Fibroblast of villous mesenchyme (primary cell): ENCODE data around the gene DDX5. TPM values are rescaled to one million over a fixed set of nuclear protein-coding genes. Genes with fewer than 3 reads are reported as not detected.
A peak's percentile ranks its signal among the peaks of the same experiment; 100 is the strongest.
"Not testable (repeated sequence)": the region's sequence is repeated elsewhere in the genome, so short reads cannot be mapped to it uniquely, and the experiment has no call there.

Experiments used
- DNase-seq: peaks from one replicate; pipeline ENCODE4 v3.0.0-alpha.2; 2010; ENCODE audit warnings: low read depth
- H3K4me3 ChIP-seq: 2 replicates; pipeline ENCODE4 v1.5.1; 2011; ENCODE audit warnings: low read depth, mild to moderate bottlenecking, low read length
- CTCF ChIP-seq: IDR thresholded peaks from 2 replicates; pipeline ENCODE4 v1.5.1; 2012; ENCODE audit warnings: low read depth, mild to moderate bottlenecking, low read length; ENCODE audit not compliant: insufficient read depth
- total RNA-seq: library from RNA; depleted of rRNA; stranded (reverse); fragments of >200 nt; gene quantifications from 2 replicates; pipeline ENCODE4 v1.2.3, GENCODE V29; 2012

DDX5 gene
- total RNA-seq, 1 donor = 361 TPM

GRCh38 chr17:64488301-64488700 lies 17.8 kb downstream of the DDX5 start:
- no peak overlapping the region for H3K4me3 ChIP-seq
- TF ChIP-seq CTCF = no peak
- no peak for DNase-seq

GRCh38 chr17:64484380-64484779 lies 21.7 kb downstream of the DDX5 start:
- no peak overlapping the region for H3K4me3 ChIP-seq
- no peak for TF ChIP-seq CTCF
- no peak for DNase-seq

- no peak for DNase-seq
- TF ChIP-seq CTCF = no peak
These were observed 25.1 kb downstream of the DDX5 start for GRCh38 chr17:64480951-64481350.

GRCh38 chr17:64477849-64478248 lies 28.2 kb downstream of the DDX5 start:
- DNase-seq = peak; percentile 67

More at GRCh38 chr17:64480951-64481350, 25.1 kb downstream of the DDX5 start:
- H3K4me3 ChIP-seq = no peak overlapping the region

GRCh38 chr17:64472564-64472963 lies 33.5 kb downstream of the DDX5 start:
- DNase-seq = no peak
- no peak for TF ChIP-seq CTCF
- H3K4me3 ChIP-seq = no peak overlapping the region

More at GRCh38 chr17:64477849-64478248, 28.2 kb downstream of the DDX5 start:
- H3K4me3 ChIP-seq = no peak overlapping the region
- TF ChIP-seq CTCF = no peak

GRCh38 chr17:64471440-64471839 lies 34.6 kb downstream of the DDX5 start:
- no peak overlapping the region for H3K4me3 ChIP-seq
- DNase-seq = no peak
- TF ChIP-seq CTCF = no peak

GRCh38 chr17:64470625-64471024 lies 35.5 kb downstream of the DDX5 start:
- no peak for TF ChIP-seq CTCF
- H3K4me3 ChIP-seq = no peak overlapping the region
- DNase-seq = no peak

GRCh38 chr17:64466834-64467233 lies 39.3 kb downstream of the DDX5 start:
- H3K4me3 ChIP-seq, DNase-seq: not testable (repeated sequence)
